ENCODE results near the gene TMEM259.
A peak's percentile ranks its signal among the peaks of the same experiment; 100 is the strongest.

Gene TMEM259

DNA sequence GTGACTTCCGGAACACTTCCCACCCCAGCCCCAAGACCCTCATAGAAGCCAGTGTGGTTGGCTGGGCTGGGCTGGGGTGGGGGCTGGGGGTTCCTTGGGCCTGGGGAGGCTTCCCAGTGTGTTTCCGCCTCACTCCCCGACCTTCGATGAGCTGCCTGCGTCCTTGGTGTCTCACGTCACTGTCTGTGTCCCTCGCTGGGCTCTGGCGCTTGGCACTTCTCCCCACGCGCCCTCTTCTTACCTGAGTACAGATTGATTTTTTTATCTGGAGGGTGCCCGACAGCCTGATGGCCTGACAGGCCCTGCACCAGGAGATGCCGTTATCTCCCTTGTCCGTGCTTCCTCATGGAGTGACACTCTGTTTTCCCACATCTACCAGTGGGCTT lies 28.3 kb downstream of the TMEM259 start:
- Histone ChIP-seq H3K9ac (ENCODE audit: low read depth, low read length) (no peak overlapping the region), H3K36me3 (ENCODE audit: control insufficient read depth, insufficient read depth, low read length) (peaks cover 44% of the 10 kb centered on the region), H3K4me1 (ENCODE audit: control insufficient read depth, insufficient read depth, low read length) (no peaks in the 10 kb centered on the region), H3K27me3 (ENCODE audit: control insufficient read depth, insufficient read depth, low read length) (peaks cover 2% of the 10 kb centered on the region), H3K4me3 (ENCODE audit: low read depth, low read length) (no peak overlapping the region), H3K9me3 (ENCODE audit: control insufficient read depth, insufficient read depth, low read length) (no peaks in the 10 kb centered on the region)

- peaks cover 44% of the 10 kb centered on the region for H3K36me3 ChIP-seq (ENCODE audit: control insufficient read depth, insufficient read depth, low read length)
- no peaks in the 10 kb centered on the region for H3K9me3 ChIP-seq (ENCODE audit: control insufficient read depth, insufficient read depth, low read length)
- peaks cover under 1% of the 10 kb centered on the region for H3K27me3 ChIP-seq (ENCODE audit: control insufficient read depth, insufficient read depth, low read length)
- no peak overlapping the region for H3K9ac ChIP-seq (ENCODE audit: low read depth, low read length)
- no peaks in the 10 kb centered on the region for H3K4me1 ChIP-seq (ENCODE audit: control insufficient read depth, insufficient read depth, low read length)
- H3K4me3 ChIP-seq (ENCODE audit: low read depth, low read length), result no peak overlapping the region
These were observed 28.8 kb downstream of the TMEM259 start for GRCh38 chr19:991932-992669.

- H3K9ac ChIP-seq (ENCODE audit: low read depth, low read length), result no peak overlapping the region
- H3K36me3 ChIP-seq (ENCODE audit: control insufficient read depth, insufficient read depth, low read length), result peaks cover 49% of the 10 kb centered on the region
- no peaks in the 10 kb centered on the region for H3K9me3 ChIP-seq (ENCODE audit: control insufficient read depth, insufficient read depth, low read length)
- H3K27me3 ChIP-seq (ENCODE audit: control insufficient read depth, insufficient read depth, low read length), result no peaks in the 10 kb centered on the region
- no peaks in the 10 kb centered on the region for H3K4me1 ChIP-seq (ENCODE audit: control insufficient read depth, insufficient read depth, low read length)
- no peak overlapping the region for H3K4me3 ChIP-seq (ENCODE audit: low read depth, low read length)
These were observed 29.6 kb downstream of the TMEM259 start for GRCh38 chr19:991174-991931.

DNA sequence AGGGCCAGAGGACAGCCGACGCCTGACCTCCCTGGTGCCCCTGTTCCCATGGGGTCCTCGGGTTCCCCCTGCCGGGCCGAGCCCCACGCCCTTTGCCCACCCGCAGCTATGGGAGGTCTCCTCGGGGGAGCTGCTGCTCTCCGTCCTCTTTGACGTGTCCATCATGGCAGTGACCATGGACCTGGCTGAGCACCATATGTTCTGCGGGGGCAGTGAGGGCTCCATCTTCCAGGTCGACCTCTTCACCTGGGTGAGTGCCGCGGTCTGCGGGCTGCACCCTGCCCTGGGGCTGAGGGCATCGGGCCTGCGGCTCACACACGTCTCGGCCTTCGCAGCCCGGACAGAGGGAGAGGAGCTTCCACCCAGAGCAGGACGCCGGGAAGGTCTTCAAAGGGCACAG lies 30.2 kb downstream of the TMEM259 start:
- H3K36me3 ChIP-seq (ENCODE audit: control insufficient read depth, insufficient read depth, low read length), result peaks cover 55% of the 10 kb centered on the region
- H3K9ac ChIP-seq (ENCODE audit: low read depth, low read length), result no peak overlapping the region
- no peak overlapping the region for H3K4me3 ChIP-seq (ENCODE audit: low read depth, low read length)
- no peaks in the 10 kb centered on the region for H3K9me3 ChIP-seq (ENCODE audit: control insufficient read depth, insufficient read depth, low read length)
- no peaks in the 10 kb centered on the region for H3K27me3 ChIP-seq (ENCODE audit: control insufficient read depth, insufficient read depth, low read length)
- H3K4me1 ChIP-seq (ENCODE audit: control insufficient read depth, insufficient read depth, low read length), result no peaks in the 10 kb centered on the region

- Histone ChIP-seq H3K4me1 (ENCODE audit: control insufficient read depth, insufficient read depth, low read length) (no peaks in the 10 kb centered on the region), H3K36me3 (ENCODE audit: control insufficient read depth, insufficient read depth, low read length) (peaks cover 55% of the 10 kb centered on the region), H3K27me3 (ENCODE audit: control insufficient read depth, insufficient read depth, low read length) (no peaks in the 10 kb centered on the region), H3K4me3 (ENCODE audit: low read depth, low read length) (no peak overlapping the region), H3K9ac (ENCODE audit: low read depth, low read length) (no peak overlapping the region), H3K9me3 (ENCODE audit: control insufficient read depth, insufficient read depth, low read length) (no peaks in the 10 kb centered on the region)
These were observed 30.8 kb downstream of the TMEM259 start for GRCh38 chr19:990119-990571.

DNA sequence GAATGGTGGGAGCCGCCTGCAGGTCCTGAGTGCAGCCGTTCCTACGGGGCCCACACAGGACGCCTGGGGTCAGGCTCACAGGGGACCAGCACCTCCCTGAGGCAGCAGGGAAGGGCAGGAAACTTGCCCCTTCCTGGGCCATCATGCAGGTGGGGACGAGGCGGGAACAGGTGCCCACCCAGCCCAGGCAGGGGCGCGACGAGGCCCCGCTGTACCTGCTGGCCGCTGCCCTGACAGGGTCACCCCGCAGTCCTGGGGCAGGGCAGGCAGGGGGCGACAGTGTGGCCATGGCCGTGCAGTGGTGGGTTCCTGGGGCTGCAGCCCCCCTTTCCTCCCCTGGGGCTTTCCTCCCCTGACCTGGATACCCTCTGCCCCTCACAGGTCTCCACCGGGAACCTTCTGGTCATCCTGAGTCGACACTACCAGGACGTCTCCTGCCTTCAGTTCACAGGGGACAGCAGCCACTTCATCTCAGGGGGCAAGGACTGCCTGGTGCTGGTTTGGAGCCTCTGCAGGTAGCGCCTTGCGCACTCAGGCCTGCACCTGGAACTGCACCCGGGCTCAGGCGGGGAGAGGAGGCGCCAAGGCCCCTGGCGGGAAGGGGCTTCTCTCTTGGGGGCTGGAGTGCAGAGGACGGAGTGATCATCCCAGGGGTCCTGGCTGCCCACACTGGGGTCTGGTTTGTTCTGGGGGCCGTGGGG lies 31.4 kb downstream of the TMEM259 start:
- Histone ChIP-seq H3K36me3 (ENCODE audit: control insufficient read depth, insufficient read depth, low read length) (peaks cover 51% of the 10 kb centered on the region), H3K9ac (ENCODE audit: low read depth, low read length) (no peak overlapping the region), H3K27me3 (ENCODE audit: control insufficient read depth, insufficient read depth, low read length) (no peaks in the 10 kb centered on the region), H3K4me1 (ENCODE audit: control insufficient read depth, insufficient read depth, low read length) (no peaks in the 10 kb centered on the region), H3K4me3 (ENCODE audit: low read depth, low read length) (no peak overlapping the region), H3K9me3 (ENCODE audit: control insufficient read depth, insufficient read depth, low read length) (no peaks in the 10 kb centered on the region)

DNA sequence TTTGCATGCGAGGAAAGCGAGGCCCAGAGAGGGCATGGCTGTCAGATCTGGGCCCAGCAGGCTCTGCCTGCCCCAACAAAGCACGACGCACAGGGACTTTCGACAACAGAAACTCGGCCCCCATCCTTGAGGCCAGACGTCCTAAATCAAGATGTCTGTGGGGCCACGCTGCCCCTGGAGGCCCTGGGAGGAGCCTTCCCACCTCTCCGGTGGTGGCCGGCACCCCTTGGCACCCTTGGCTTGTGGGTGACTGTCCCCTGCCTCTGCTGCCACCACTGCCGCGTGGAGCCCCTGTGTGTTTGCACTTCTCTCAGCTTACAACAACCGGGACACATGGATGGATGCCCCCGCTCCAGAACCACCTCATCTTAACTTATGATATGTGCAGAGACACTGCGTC lies 32.4 kb downstream of the TMEM259 start:
- no peaks in the 10 kb centered on the region for H3K27me3 ChIP-seq (ENCODE audit: control insufficient read depth, insufficient read depth, low read length)
- H3K4me1 ChIP-seq (ENCODE audit: control insufficient read depth, insufficient read depth, low read length), result no peaks in the 10 kb centered on the region
- no peak overlapping the region for H3K4me3 ChIP-seq (ENCODE audit: low read depth, low read length)
- no peaks in the 10 kb centered on the region for H3K9me3 ChIP-seq (ENCODE audit: control insufficient read depth, insufficient read depth, low read length)
- H3K9ac ChIP-seq (ENCODE audit: low read depth, low read length), result no peak overlapping the region
- peaks cover 42% of the 10 kb centered on the region for H3K36me3 ChIP-seq (ENCODE audit: control insufficient read depth, insufficient read depth, low read length)

GRCh38 chr19:988081-988480 lies 32.8 kb downstream of the TMEM259 start:
- no peak overlapping the region for H3K4me3 ChIP-seq (ENCODE audit: low read depth, low read length)
- H3K36me3 ChIP-seq (ENCODE audit: control insufficient read depth, insufficient read depth, low read length), result peaks cover 37% of the 10 kb centered on the region
- no peaks in the 10 kb centered on the region for H3K9me3 ChIP-seq (ENCODE audit: control insufficient read depth, insufficient read depth, low read length)
- H3K9ac ChIP-seq (ENCODE audit: low read depth, low read length), result no peak overlapping the region
- no peaks in the 10 kb centered on the region for H3K27me3 ChIP-seq (ENCODE audit: control insufficient read depth, insufficient read depth, low read length)
- no peaks in the 10 kb centered on the region for H3K4me1 ChIP-seq (ENCODE audit: control insufficient read depth, insufficient read depth, low read length)

DNA sequence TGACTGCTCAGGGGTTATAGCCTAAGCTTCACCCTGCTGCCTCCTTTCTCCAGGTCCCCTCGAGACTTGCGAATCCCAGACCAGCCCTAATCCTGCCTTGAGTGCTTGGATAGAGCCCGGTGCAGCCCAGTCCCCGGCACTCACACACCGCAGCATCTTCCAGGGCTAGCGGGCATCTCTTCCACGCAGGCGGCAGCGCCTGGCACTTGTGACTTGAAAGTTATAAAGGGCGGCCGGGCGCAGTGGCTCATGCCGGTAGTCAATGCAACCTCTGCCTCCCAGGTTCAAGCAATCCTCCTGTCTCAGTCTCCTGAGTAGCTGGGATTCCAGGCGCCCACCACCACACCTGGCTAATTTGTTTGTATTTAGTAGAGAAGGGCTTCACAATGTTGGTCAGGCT lies 34.8 kb downstream of the TMEM259 start:
- Histone ChIP-seq H3K27me3 (ENCODE audit: control insufficient read depth, insufficient read depth, low read length) (no peaks in the 10 kb centered on the region), H3K4me1 (ENCODE audit: control insufficient read depth, insufficient read depth, low read length) (no peaks in the 10 kb centered on the region), H3K36me3 (ENCODE audit: control insufficient read depth, insufficient read depth, low read length) (peaks cover 33% of the 10 kb centered on the region), H3K9me3 (ENCODE audit: control insufficient read depth, insufficient read depth, low read length) (no peaks in the 10 kb centered on the region), H3K9ac (ENCODE audit: low read depth, low read length) (no peak overlapping the region), H3K4me3 (ENCODE audit: low read depth, low read length) (no peak overlapping the region)

GRCh38 chr19:984165-984967 lies 36.6 kb downstream of the TMEM259 start, which contains the start of gene WDR18:
TSS of gene WDR18 (plus strand) at chr19:984345. CDS start at chr19:984354, 9 bp downstream.
- Histone ChIP-seq H3K27me3 (ENCODE audit: control insufficient read depth, insufficient read depth, low read length) (no peaks in the 10 kb centered on the region), H3K9me3 (ENCODE audit: control insufficient read depth, insufficient read depth, low read length) (no peaks in the 10 kb centered on the region), H3K36me3 (ENCODE audit: control insufficient read depth, insufficient read depth, low read length) (peaks cover 19% of the 10 kb centered on the region), H3K4me1 (ENCODE audit: control insufficient read depth, insufficient read depth, low read length) (peaks cover 4% of the 10 kb centered on the region), H3K9ac (ENCODE audit: low read depth, low read length) (peak within 1 kb of the TSS; percentile 98), H3K4me3 (ENCODE audit: low read depth, low read length) (peak within 1 kb of the TSS; percentile 85)

- H3K4me1 ChIP-seq (ENCODE audit: control insufficient read depth, insufficient read depth, low read length), result peaks cover 4% of the 10 kb centered on the region
- no peaks in the 10 kb centered on the region for H3K9me3 ChIP-seq (ENCODE audit: control insufficient read depth, insufficient read depth, low read length)
- peaks cover 14% of the 10 kb centered on the region for H3K36me3 ChIP-seq (ENCODE audit: control insufficient read depth, insufficient read depth, low read length)
- no peaks in the 10 kb centered on the region for H3K27me3 ChIP-seq (ENCODE audit: control insufficient read depth, insufficient read depth, low read length)
- H3K9ac ChIP-seq (ENCODE audit: low read depth, low read length), result no peak overlapping the region
- H3K4me3 ChIP-seq (ENCODE audit: low read depth, low read length), result no peak overlapping the region
These were observed 38.3 kb downstream of the TMEM259 start for GRCh38 chr19:982567-983170.
